NK-92 (cell line): ENCODE results near the gene IRAK1.

Source experiments
- DNase-seq: peaks from one replicate; lab custom pipeline; 2025; ENCODE audit not compliant: unreplicated experiment; lab: John Stamatoyannopoulos, UW

IRAK1 gene

GRCh38 chrX:153971450-153972367 is 48.0 kb downstream of the IRAK1 start, which contains the start of gene HCFC1:
Gene HCFC1, minus strand, starts transcription at chrX:153971818. Its CDS starts 978 bp downstream, at chrX:153970840.
- DNase-seq: no peak

- DNase-seq: no peak
Measured at GRCh38 chrX:153971124-153971449, 48.6 kb downstream of the IRAK1 start.

- DNase-seq: no peak
Measured at GRCh38 chrX:153970357-153971123, 49.2 kb downstream of the IRAK1 start.

GRCh38 chrX:153969904-153970356 is 49.8 kb downstream of the IRAK1 start:
- no peak for DNase-seq

GRCh38 chrX:153969125-153969903 is 50.4 kb downstream of the IRAK1 start:
- DNase-seq: no peak

GRCh38 chrX:153968754-153969124 is 51.0 kb downstream of the IRAK1 start:
- DNase-seq: no peak

GRCh38 chrX:153968255-153968654 is 51.4 kb downstream of the IRAK1 start:
- no peak for DNase-seq

- DNase-seq: no peak
Measured at GRCh38 chrX:153967536-153968224, 52.0 kb downstream of the IRAK1 start.

GRCh38 chrX:153966841-153967535 is 52.7 kb downstream of the IRAK1 start:
- no peak for DNase-seq

- DNase-seq: no peak
Measured at GRCh38 chrX:153966283-153966688, 53.4 kb downstream of the IRAK1 start.

GRCh38 chrX:153965406-153965805 is 54.3 kb downstream of the IRAK1 start:
- no peak for DNase-seq

- DNase-seq: no peak
Measured at GRCh38 chrX:153964105-153964504, 55.6 kb downstream of the IRAK1 start.

GRCh38 chrX:153963546-153963945 is 56.2 kb downstream of the IRAK1 start:
- DNase-seq: no peak

GRCh38 chrX:153961292-153961691 is 58.4 kb downstream of the IRAK1 start:
- no peak for DNase-seq

- no peak for DNase-seq
Measured at GRCh38 chrX:153960786-153961185, 58.9 kb downstream of the IRAK1 start.
